CD4-positive, alpha-beta memory T cell (primary cell): ENCODE measurements around the gene KRTAP19-2. TPM values are rescaled to one million over a fixed set of nuclear protein-coding genes. Genes with fewer than 3 reads are reported as not detected.

ENCODE experiments used
- CTCF ChIA-PET: fragments of 350-600 bp; sonication (Branson Sonifier 250); formaldehyde crosslinking; loops from one replicate; lab custom pipeline; 2021; ENCODE audit warnings: inconsistent platforms; ENCODE audit not compliant: partially characterized antibody; lab: Charles Lee
- POLR2A ChIA-PET: fragments of 350-600 bp; sonication (Branson Sonifier 250); formaldehyde crosslinking; loops from one replicate; lab custom pipeline; 2021; ENCODE audit not compliant: partially characterized antibody; lab: Charles Lee
- DNase-seq, 5 donors: peaks; one replicate each; pipeline versions ENCODE4 v3.0.0 to v3.0.0-alpha.2; 2020 to 2022; ENCODE audit warnings: mixed read lengths in 1 of 5
- H3K27ac ChIP-seq: one replicate; pipeline ENCODE4 v1.7.0; 2013; ENCODE audit warnings: low read depth, low read length
- H3K27me3 ChIP-seq: 2 replicates; pipeline ENCODE4 v1.7.0; 2013; ENCODE audit warnings: mild to moderate bottlenecking, low read length, moderate library complexity; ENCODE audit not compliant: insufficient read depth
- H3K36me3 ChIP-seq: 2 replicates; pipeline ENCODE4 v1.7.0; 2013; ENCODE audit warnings: mild to moderate bottlenecking, low read length, moderate library complexity; ENCODE audit not compliant: insufficient read depth
- H3K4me1 ChIP-seq: 2 replicates; pipeline ENCODE4 v1.7.0; 2013; ENCODE audit warnings: mild to moderate bottlenecking, low read length, moderate library complexity; ENCODE audit not compliant: insufficient read depth
- H3K4me3 ChIP-seq, 2 donors: one replicate each; pipeline ENCODE4 v1.7.0; 2013; ENCODE audit warnings: low read length in 2 of 2, mild to moderate bottlenecking in 1 of 2
- H3K9me3 ChIP-seq, 2 donors: one replicate each; pipeline ENCODE4 v1.7.0; 2013; ENCODE audit warnings: low read length in 2 of 2, control low read depth in 1 of 2; ENCODE audit not compliant: control insufficient read depth in 1 of 2
- H3K27ac Mint-ChIP-seq, 7 donors: one replicate each; pipeline ENCODE4 v1.8.0; 2020 to 2021; ENCODE audit warnings: mixed read lengths in 7 of 7, mild to moderate bottlenecking in 6 of 7, inconsistent platforms in 3 of 7, moderate library complexity in 3 of 7
- H3K27me3 Mint-ChIP-seq, 2 donors: one replicate each; pipeline ENCODE4 v1.8.0; 2020 to 2021; ENCODE audit warnings: mixed read lengths in 2 of 2
- H3K36me3 Mint-ChIP-seq, 2 donors: one replicate each; pipeline ENCODE4 v1.8.0; 2020 to 2021; ENCODE audit warnings: mixed read lengths in 2 of 2, inconsistent platforms in 1 of 2, mild to moderate bottlenecking in 1 of 2
- H3K4me1 Mint-ChIP-seq, 4 donors: one replicate each; pipeline ENCODE4 v1.8.0; 2020 to 2021; ENCODE audit warnings: mixed read lengths in 4 of 4, mild to moderate bottlenecking in 1 of 4
- H3K4me3 Mint-ChIP-seq, 8 donors: one replicate each; pipeline ENCODE4 v1.8.0; 2020 to 2021; ENCODE audit warnings: mixed read lengths in 8 of 8, mild to moderate bottlenecking in 7 of 8, moderate library complexity in 6 of 8, inconsistent platforms in 3 of 8
- H3K9me3 Mint-ChIP-seq, 8 donors: one replicate each; pipeline ENCODE4 v1.8.0; 2020 to 2021; ENCODE audit warnings: mixed read lengths in 8 of 8, mild to moderate bottlenecking in 5 of 8, inconsistent platforms in 3 of 8, moderate library complexity in 1 of 8
- intact Hi-C: fragments of 100-400 bp; cut with micrococcal nuclease; formaldehyde crosslinking; loops from one replicate; pipeline ENCODE4 v1.15.1; 2023
- polyA plus RNA-seq, 2 donors: library from polyadenylated mRNA; unstranded; fragments of 300-500 nt; fragmentation: Illumina TruSeq; gene quantifications; one replicate each; pipeline ENCODE4 v1.2.3, GENCODE V29; 2021
- total RNA-seq, 2 experiments: library from RNA; stranded (reverse); gene quantifications; one replicate each; pipeline ENCODE4 v1.2.3, GENCODE V29; 2021

The KRTAP19-2 gene
- total and polyA plus RNA-seq, 4 experiments from 2014 or later = not detected

DNA sequence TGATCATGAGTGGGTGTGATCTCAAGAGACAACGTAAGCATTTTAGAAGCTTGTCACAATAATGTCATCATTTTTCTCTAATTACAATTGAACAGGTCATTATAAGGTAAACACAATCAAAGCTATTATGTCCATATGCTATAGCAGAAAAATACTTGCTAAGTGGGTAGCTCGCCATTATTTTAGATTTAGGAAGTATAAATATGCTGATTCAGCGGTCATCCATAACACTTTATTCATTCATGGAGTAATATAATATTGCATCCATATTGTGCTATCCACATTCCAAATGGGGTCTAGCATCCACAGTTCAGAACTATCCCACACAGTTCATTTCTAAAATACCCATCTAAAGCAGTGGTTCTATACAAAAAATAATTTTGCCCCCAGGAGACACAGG, 38.7 kb downstream of the KRTAP19-2 start:
- H3K9me3 Mint-ChIP-seq = peaks cover 0 to 2% (median 0%) of the 10 kb centered on the region in 8 donors
- no peaks in the 10 kb centered on the region for H3K4me1 ChIP-seq
- no peak overlapping the region for H3K27ac Mint-ChIP-seq
- H3K4me1 Mint-ChIP-seq = peaks cover 0 to 4% (median under 1%) of the 10 kb centered on the region in 4 donors
- CTCF ChIA-PET = no interaction called here
- H3K4me3 Mint-ChIP-seq = no peak overlapping the region
- no peak overlapping the region for H3K4me3 ChIP-seq
- no peak for DNase-seq
- POLR2A ChIA-PET = no interaction called here
- no peaks in the 10 kb centered on the region for H3K9me3 ChIP-seq
- intact Hi-C loops = no loop called here
- no peaks in the 10 kb centered on the region for H3K27me3 ChIP-seq
- no peaks in the 10 kb centered on the region for H3K36me3 ChIP-seq
- no peak overlapping the region for H3K27ac ChIP-seq
- no peaks in the 10 kb centered on the region for H3K27me3 Mint-ChIP-seq
- H3K36me3 Mint-ChIP-seq = no peaks in the 10 kb centered on the region

DNA sequence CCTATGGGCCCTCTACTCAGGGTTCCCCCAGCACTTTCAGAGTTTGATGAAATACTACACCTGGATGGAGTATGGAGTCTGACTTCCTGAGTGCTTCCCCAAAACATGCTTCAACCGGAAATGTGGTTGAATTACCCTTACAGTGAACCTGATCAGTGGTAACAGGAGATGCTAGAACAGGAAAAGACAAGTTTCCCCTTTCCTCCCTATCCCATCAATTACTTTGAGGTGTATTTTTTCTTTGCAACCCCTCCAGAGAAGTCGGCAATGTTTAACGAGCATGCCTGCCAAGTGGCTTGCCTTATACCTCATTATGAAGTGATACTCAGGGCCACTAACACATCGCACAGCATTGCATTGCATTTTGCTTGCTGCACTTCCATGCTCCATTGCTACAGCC, 40.2 kb downstream of the KRTAP19-2 start:
- Histone ChIP-seq H3K27ac (no peak overlapping the region), H3K4me3 (no peak overlapping the region), H3K27me3 (no peaks in the 10 kb centered on the region), H3K36me3 (no peaks in the 10 kb centered on the region), H3K9me3 (no peaks in the 10 kb centered on the region), H3K4me1 (no peaks in the 10 kb centered on the region)
- CTCF ChIA-PET = no interaction called here
- H3K4me1 Mint-ChIP-seq = peaks cover 0 to 4% (median under 1%) of the 10 kb centered on the region in 4 donors
- intact Hi-C loops = no loop called here
- H3K9me3 Mint-ChIP-seq = peaks cover 0 to 2% (median 0%) of the 10 kb centered on the region in 8 donors
- POLR2A ChIA-PET = no interaction called here
- no peak overlapping the region for H3K4me3 Mint-ChIP-seq
- no peak for DNase-seq
- no peaks in the 10 kb centered on the region for H3K36me3 Mint-ChIP-seq
- no peaks in the 10 kb centered on the region for H3K27me3 Mint-ChIP-seq
- H3K27ac Mint-ChIP-seq = no peak overlapping the region

DNA sequence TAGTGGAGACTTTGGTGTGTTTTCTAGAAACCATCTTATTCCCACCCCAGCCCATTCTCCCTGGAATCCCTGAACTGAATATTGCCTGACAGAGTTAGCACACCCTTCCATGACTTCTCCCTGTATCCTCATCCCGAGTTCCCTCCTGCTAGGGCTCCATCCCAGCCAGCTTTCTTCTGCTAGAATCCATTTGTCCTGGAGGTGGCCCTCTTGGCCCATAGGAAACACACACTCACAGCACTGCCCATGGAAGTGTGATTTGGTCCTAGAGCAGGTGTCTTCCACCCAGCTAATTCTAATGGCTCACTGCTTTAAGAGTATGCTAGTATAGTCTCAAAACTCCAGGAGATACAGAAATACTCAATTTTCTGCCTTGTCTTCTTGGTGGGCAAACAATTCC, 43.0 kb downstream of the KRTAP19-2 start:
- no peak for DNase-seq
- H3K36me3 ChIP-seq = no peaks in the 10 kb centered on the region
- no peak overlapping the region for H3K27ac ChIP-seq
- no peaks in the 10 kb centered on the region for H3K27me3 ChIP-seq
- no peaks in the 10 kb centered on the region for H3K4me1 ChIP-seq
- H3K36me3 Mint-ChIP-seq = no peaks in the 10 kb centered on the region
- CTCF ChIA-PET = no interaction called here
- no peak overlapping the region for H3K4me3 Mint-ChIP-seq
- intact Hi-C loops = no loop called here
- peaks cover 0 to 2% (median 0%) of the 10 kb centered on the region in 8 donors for H3K9me3 Mint-ChIP-seq
- peaks cover 0 to 2% of the 10 kb centered on the region in 2 donors for H3K27me3 Mint-ChIP-seq
- H3K27ac Mint-ChIP-seq = no peak overlapping the region
- H3K4me3 ChIP-seq = no peak overlapping the region
- POLR2A ChIA-PET = no interaction called here
- peaks cover 0 to 4% (median under 1%) of the 10 kb centered on the region in 4 donors for H3K4me1 Mint-ChIP-seq
- no peaks in the 10 kb centered on the region for H3K9me3 ChIP-seq

- no peaks in the 10 kb centered on the region for H3K36me3 Mint-ChIP-seq
- ChIA-PET CTCF (no interaction called here), POLR2A (no interaction called here)
- H3K9me3 Mint-ChIP-seq = peaks cover 0 to 2% (median 0%) of the 10 kb centered on the region in 8 donors
- no peak overlapping the region for H3K27ac ChIP-seq
- no peak for DNase-seq
- peaks cover 0 to 2% of the 10 kb centered on the region in 2 donors for H3K27me3 Mint-ChIP-seq
- no peak overlapping the region for H3K27ac Mint-ChIP-seq
- H3K4me3 Mint-ChIP-seq = no peak overlapping the region
- H3K36me3 ChIP-seq = no peaks in the 10 kb centered on the region
- no peaks in the 10 kb centered on the region for H3K4me1 ChIP-seq
- no peaks in the 10 kb centered on the region for H3K9me3 ChIP-seq
- intact Hi-C loops = no loop called here
- peaks cover 0 to 4% (median under 1%) of the 10 kb centered on the region in 4 donors for H3K4me1 Mint-ChIP-seq
- no peak overlapping the region for H3K4me3 ChIP-seq
- H3K27me3 ChIP-seq = no peaks in the 10 kb centered on the region
Measured at GRCh38 chr21:30443226-30443625, 44.0 kb downstream of the KRTAP19-2 start.

DNA sequence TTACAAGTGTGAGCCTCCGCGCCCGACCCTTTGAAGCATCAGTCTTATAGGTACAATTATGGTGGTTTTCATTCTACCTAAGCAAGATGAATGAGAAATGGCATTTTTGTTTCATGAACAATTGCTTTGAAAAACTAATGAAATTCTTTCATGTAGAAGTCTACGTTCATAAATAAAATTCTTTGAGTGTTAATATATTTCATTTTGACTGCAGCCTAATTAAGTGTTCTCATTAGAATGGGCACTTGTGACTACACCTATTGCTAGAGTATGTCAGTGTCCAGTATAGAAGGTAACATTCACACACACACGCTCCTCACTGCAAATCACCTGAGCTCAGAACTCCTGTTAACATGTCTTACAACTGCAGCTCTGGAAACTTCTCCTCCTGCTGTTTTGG, 47.3 kb downstream of the KRTAP19-2 start, which contains the start of gene KRTAP15-1:
KRTAP15-1 (plus strand) TSS at position 301 of the 400 bp plus-strand sequence; CDS start at position 354, 53 bp downstream.
- CTCF ChIA-PET = no interaction called here
- no peak within 1 kb of the TSS for H3K27ac Mint-ChIP-seq
- no peaks in the 10 kb centered on the region for H3K4me1 Mint-ChIP-seq
- no peak for DNase-seq
- intact Hi-C loops = no loop called here
- H3K4me3 Mint-ChIP-seq = no peak within 1 kb of the TSS
- POLR2A ChIA-PET = no interaction called here
- H3K9me3 Mint-ChIP-seq = peaks cover 0 to 2% (median 0%) of the 10 kb centered on the region in 8 donors
- Histone ChIP-seq H3K9me3 (no peaks in the 10 kb centered on the region), H3K4me1 (no peaks in the 10 kb centered on the region), H3K27ac (no peak within 1 kb of the TSS), H3K4me3 (no peak within 1 kb of the TSS), H3K27me3 (no peaks in the 10 kb centered on the region), H3K36me3 (no peaks in the 10 kb centered on the region)
- H3K27me3 Mint-ChIP-seq = peaks cover 0 to 3% of the 10 kb centered on the region in 2 donors
- H3K36me3 Mint-ChIP-seq = no peaks in the 10 kb centered on the region

Other genes starting within 250 kb of the KRTAP19-2 start
- not detected for gene KRTAP24-1, start 204.5 kb downstream of the KRTAP19-2 start, total RNA-seq
- not detected for gene KRTAP24-1, start 204.5 kb downstream of the KRTAP19-2 start, polyA plus RNA-seq
- not detected for gene KRTAP25-1, start 197.9 kb downstream of the KRTAP19-2 start, total RNA-seq
- gene KRTAP25-1, start 197.9 kb downstream of the KRTAP19-2 start, polyA plus RNA-seq = not detected
- gene KRTAP26-1, start 167.1 kb downstream of the KRTAP19-2 start, total RNA-seq = not detected
- gene KRTAP26-1, start 167.1 kb downstream of the KRTAP19-2 start, polyA plus RNA-seq = not detected
- gene KRTAP27-1, start 149.7 kb downstream of the KRTAP19-2 start, total RNA-seq = not detected
- gene KRTAP27-1, start 149.7 kb downstream of the KRTAP19-2 start, polyA plus RNA-seq = not detected
- not detected for gene KRTAP23-1, start 138.8 kb downstream of the KRTAP19-2 start, total RNA-seq
- not detected for gene KRTAP23-1, start 138.8 kb downstream of the KRTAP19-2 start, polyA plus RNA-seq
- gene KRTAP13-2, start 115.2 kb downstream of the KRTAP19-2 start, total RNA-seq = not detected
- not detected for gene KRTAP13-2, start 115.2 kb downstream of the KRTAP19-2 start, polyA plus RNA-seq
- not detected for gene KRTAP13-1, start 91.4 kb downstream of the KRTAP19-2 start, total RNA-seq
- gene KRTAP13-1, start 91.4 kb downstream of the KRTAP19-2 start, polyA plus RNA-seq = not detected
- not detected for gene KRTAP13-3, start 61.5 kb downstream of the KRTAP19-2 start, total RNA-seq
- not detected for gene KRTAP13-3, start 61.5 kb downstream of the KRTAP19-2 start, polyA plus RNA-seq
- not detected for gene KRTAP13-4, start 57.2 kb downstream of the KRTAP19-2 start, total RNA-seq
- gene KRTAP13-4, start 57.2 kb downstream of the KRTAP19-2 start, polyA plus RNA-seq = not detected
- gene KRTAP15-1, start 47.2 kb downstream of the KRTAP19-2 start, total RNA-seq = not detected
- gene KRTAP15-1, start 47.2 kb downstream of the KRTAP19-2 start, polyA plus RNA-seq = not detected
- gene KRTAP19-1, start 7.1 kb downstream of the KRTAP19-2 start, total RNA-seq = not detected
- not detected for gene KRTAP19-1, start 7.1 kb downstream of the KRTAP19-2 start, polyA plus RNA-seq
- gene KRTAP19-3, start 4.6 kb upstream of the KRTAP19-2 start, total RNA-seq = not detected
- gene KRTAP19-3, start 4.6 kb upstream of the KRTAP19-2 start, polyA plus RNA-seq = not detected
- not detected for gene KRTAP19-4, start 9.7 kb upstream of the KRTAP19-2 start, total RNA-seq
- not detected for gene KRTAP19-4, start 9.7 kb upstream of the KRTAP19-2 start, polyA plus RNA-seq
- not detected for gene KRTAP19-5, start 14.7 kb upstream of the KRTAP19-2 start, total RNA-seq
- gene KRTAP19-5, start 14.7 kb upstream of the KRTAP19-2 start, polyA plus RNA-seq = not detected
- gene KRTAP19-6, start 54.4 kb upstream of the KRTAP19-2 start, total RNA-seq = not detected
- not detected for gene KRTAP19-6, start 54.4 kb upstream of the KRTAP19-2 start, polyA plus RNA-seq
- gene KRTAP19-7, start 73.9 kb upstream of the KRTAP19-2 start, total RNA-seq = not detected
- not detected for gene KRTAP19-7, start 73.9 kb upstream of the KRTAP19-2 start, polyA plus RNA-seq
- not detected for gene KRTAP22-2, start 103.0 kb upstream of the KRTAP19-2 start, total RNA-seq
- gene KRTAP22-2, start 103.0 kb upstream of the KRTAP19-2 start, polyA plus RNA-seq = not detected
- gene KRTAP6-3, start 105.0 kb upstream of the KRTAP19-2 start, total RNA-seq = not detected
- not detected for gene KRTAP6-3, start 105.0 kb upstream of the KRTAP19-2 start, polyA plus RNA-seq
- not detected for gene KRTAP6-2, start 111.5 kb upstream of the KRTAP19-2 start, total RNA-seq
- not detected for gene KRTAP6-2, start 111.5 kb upstream of the KRTAP19-2 start, polyA plus RNA-seq
- not detected for gene KRTAP22-1, start 113.7 kb upstream of the KRTAP19-2 start, total RNA-seq
- gene KRTAP22-1, start 113.7 kb upstream of the KRTAP19-2 start, polyA plus RNA-seq = not detected
- not detected for gene KRTAP6-1, start 126.5 kb upstream of the KRTAP19-2 start, total RNA-seq
- not detected for gene KRTAP6-1, start 126.5 kb upstream of the KRTAP19-2 start, polyA plus RNA-seq
- not detected for gene KRTAP20-1, start 129.0 kb upstream of the KRTAP19-2 start, total RNA-seq
- gene KRTAP20-1, start 129.0 kb upstream of the KRTAP19-2 start, polyA plus RNA-seq = not detected
- not detected for gene KRTAP20-4, start 133.2 kb upstream of the KRTAP19-2 start, total RNA-seq
- gene KRTAP20-4, start 133.2 kb upstream of the KRTAP19-2 start, polyA plus RNA-seq = not detected
- gene KRTAP20-2, start 147.8 kb upstream of the KRTAP19-2 start, total RNA-seq = not detected
- not detected for gene KRTAP20-2, start 147.8 kb upstream of the KRTAP19-2 start, polyA plus RNA-seq
- not detected for gene KRTAP20-3, start 155.4 kb upstream of the KRTAP19-2 start, total RNA-seq
- gene KRTAP20-3, start 155.4 kb upstream of the KRTAP19-2 start, polyA plus RNA-seq = not detected
- gene KRTAP21-3, start 231.3 kb upstream of the KRTAP19-2 start, total RNA-seq = not detected
- not detected for gene KRTAP21-3, start 231.3 kb upstream of the KRTAP19-2 start, polyA plus RNA-seq